ENCODE results near the gene JPH3. TPM values are rescaled to one million over a fixed set of nuclear protein-coding genes. Genes with fewer than 3 reads are reported as not detected.

Gene JPH3
- total RNA-seq, 2 donors from 2014 or later = 37.0 to 39.1 TPM

- Histone ChIP-seq H3K9ac (ENCODE audit: extremely low read depth, low read length, poor library complexity, severe bottlenecking) (no peak overlapping the region), H3K27me3 (ENCODE audit: control insufficient read depth, insufficient read depth, low read length, poor library complexity, severe bottlenecking) (no peaks in the 10 kb centered on the region), H3K36me3 (ENCODE audit: control insufficient read depth, insufficient read depth, low read length) (peaks cover 34% of the 10 kb centered on the region), H3K4me1 (ENCODE audit: control insufficient read depth, insufficient read depth, low read length) (peaks cover 2% of the 10 kb centered on the region), H3K4me3 (ENCODE audit: low read length) (no peak overlapping the region), H3K9me3 (ENCODE audit: control insufficient read depth, low read length) (no peaks in the 10 kb centered on the region), H3K27ac (ENCODE audit: low read depth, low read length) (no peak overlapping the region)
- no peak for DNase-seq
- H3K36me3 Mint-ChIP-seq (ENCODE audit: low read depth) = peaks cover 47% of the 10 kb centered on the region
- H3K4me1 Mint-ChIP-seq = peaks cover 3% of the 10 kb centered on the region
- no peak overlapping the region for H3K27ac Mint-ChIP-seq
- TF ChIP-seq CTCF (conservative IDR thresholded peaks at IDR 0.05) = no peak
- H3K27me3 Mint-ChIP-seq (ENCODE audit: insufficient read depth) = no peaks in the 10 kb centered on the region
- H3K4me3 Mint-ChIP-seq = no peak overlapping the region
- WGBS, 2 experiments (ENCODE audit: insufficient coverage in 1 of 2, insufficient read length in 1 of 2) = 97 to 98% methylated on average over 9 to 12 of the region's 12 CpGs
- H3K9me3 Mint-ChIP-seq = no peaks in the 10 kb centered on the region
Measured at GRCh38 chr16:87710887-87711286, 108.6 kb downstream of the JPH3 start.

DNA sequence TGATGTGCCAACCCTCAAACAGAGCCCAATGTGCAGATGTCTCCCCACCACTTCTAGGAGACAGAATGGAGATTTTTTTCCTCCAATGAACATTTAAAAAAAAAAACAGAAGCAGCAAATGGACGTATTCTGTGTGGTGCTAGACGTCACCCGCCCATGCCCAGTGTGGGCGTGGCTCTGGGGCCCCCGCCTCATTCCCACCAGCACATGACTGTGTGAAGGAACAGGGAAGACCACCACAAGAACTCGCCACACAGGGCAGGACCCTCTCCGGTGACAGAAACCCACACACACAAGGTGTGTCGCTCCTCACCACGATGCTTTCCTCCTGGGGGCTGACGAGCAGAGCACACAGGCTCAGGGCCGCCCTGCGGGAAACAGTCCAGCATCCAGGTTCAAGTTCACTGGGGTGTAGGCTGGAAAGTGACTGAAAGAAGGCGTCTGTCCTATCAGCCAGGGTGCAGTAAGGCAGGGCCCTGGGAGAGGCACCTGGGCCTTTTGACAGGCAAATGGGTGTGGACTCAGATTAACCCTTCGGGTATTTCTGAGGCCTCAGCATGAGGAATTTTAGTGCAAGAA lies 110.0 kb downstream of the JPH3 start:
- H3K36me3 Mint-ChIP-seq (ENCODE audit: low read depth) = peaks cover 51% of the 10 kb centered on the region
- Histone ChIP-seq H3K27ac (ENCODE audit: low read depth, low read length) (no peak overlapping the region), H3K27me3 (ENCODE audit: control insufficient read depth, insufficient read depth, low read length, poor library complexity, severe bottlenecking) (no peaks in the 10 kb centered on the region), H3K9me3 (ENCODE audit: control insufficient read depth, low read length) (no peaks in the 10 kb centered on the region), H3K4me1 (ENCODE audit: control insufficient read depth, insufficient read depth, low read length) (no peaks in the 10 kb centered on the region), H3K9ac (ENCODE audit: extremely low read depth, low read length, poor library complexity, severe bottlenecking) (no peak overlapping the region), H3K4me3 (ENCODE audit: low read length) (no peak overlapping the region), H3K36me3 (ENCODE audit: control insufficient read depth, insufficient read depth, low read length) (peaks cover 36% of the 10 kb centered on the region)
- 95 to 96% methylated on average over 9 to 14 of the region's 14 CpGs for WGBS, 2 experiments (ENCODE audit: insufficient coverage in 1 of 2, insufficient read length in 1 of 2)
- no peaks in the 10 kb centered on the region for H3K27me3 Mint-ChIP-seq (ENCODE audit: insufficient read depth)
- H3K27ac Mint-ChIP-seq = no peak overlapping the region
- no peak for TF ChIP-seq CTCF (conservative IDR thresholded peaks at IDR 0.05)
- no peak for DNase-seq
- no peak overlapping the region for H3K4me3 Mint-ChIP-seq
- H3K9me3 Mint-ChIP-seq = no peaks in the 10 kb centered on the region
- no peaks in the 10 kb centered on the region for H3K4me1 Mint-ChIP-seq

- H3K4me3 ChIP-seq (ENCODE audit: low read length) = no peak overlapping the region
- no peak overlapping the region for H3K9ac ChIP-seq (ENCODE audit: extremely low read depth, low read length, poor library complexity, severe bottlenecking)
- no peak for DNase-seq
- peaks cover 38% of the 10 kb centered on the region for H3K36me3 ChIP-seq (ENCODE audit: control insufficient read depth, insufficient read depth, low read length)
- Mint-ChIP-seq H3K4me3 (no peak overlapping the region), H3K27ac (no peak overlapping the region), H3K9me3 (no peaks in the 10 kb centered on the region), H3K27me3 (ENCODE audit: insufficient read depth) (no peaks in the 10 kb centered on the region), H3K36me3 (ENCODE audit: low read depth) (peaks cover 52% of the 10 kb centered on the region), H3K4me1 (no peaks in the 10 kb centered on the region)
- 96 to 97% methylated on average over 14 to 19 of the region's 19 CpGs for WGBS, 2 experiments (ENCODE audit: insufficient coverage in 1 of 2, insufficient read length in 1 of 2)
- H3K9me3 ChIP-seq (ENCODE audit: control insufficient read depth, low read length) = no peaks in the 10 kb centered on the region
- no peaks in the 10 kb centered on the region for H3K4me1 ChIP-seq (ENCODE audit: control insufficient read depth, insufficient read depth, low read length)
- no peaks in the 10 kb centered on the region for H3K27me3 ChIP-seq (ENCODE audit: control insufficient read depth, insufficient read depth, low read length, poor library complexity, severe bottlenecking)
- TF ChIP-seq CTCF (conservative IDR thresholded peaks at IDR 0.05) = no peak
- no peak overlapping the region for H3K27ac ChIP-seq (ENCODE audit: low read depth, low read length)
Measured at GRCh38 chr16:87713451-87714229, 111.3 kb downstream of the JPH3 start.

Measured in endodermal cell (in vitro differentiated cells).